SK-N-SH treated with all-trans-retinoic acid at 6 μM for 48 hours (cell line): ENCODE results near the gene CPLX4.

Source experiments
- ATAC-seq: fragments of 200-7000 bp; cut with Tn5 transposase; 3 replicates; pipeline ENCODE4 v1.9.1; 2020; ENCODE audit warnings: mild to moderate bottlenecking, moderate library complexity
- ARNTL ChIP-seq: fragments of 450-650 bp; formaldehyde crosslinking; IDR thresholded peaks from 2 replicates; pipeline ENCODE4 v1.5.0; 2020; ENCODE audit warnings: low read depth, mild to moderate bottlenecking, moderate library complexity, borderline replicate concordance
- BACH2 ChIP-seq: fragments of 250-450 bp; sonication (Bioruptor Pico); IDR thresholded peaks from 2 replicates; pipeline ENCODE4 v1.9.0; 2021; ENCODE audit warnings: mild to moderate bottlenecking, borderline replicate concordance
- CSDC2 ChIP-seq: fragments of 250-450 bp; sonication (Bioruptor Pico); IDR thresholded peaks from 2 replicates; pipeline ENCODE4 v1.5.0; 2020; ENCODE audit warnings: mild to moderate bottlenecking, moderate library complexity
- ESRRG ChIP-seq: fragments of 250-450 bp; sonication (Bioruptor Pico); IDR thresholded peaks from 2 replicates; pipeline ENCODE4 v1.6.1; 2021; ENCODE audit warnings: mild to moderate bottlenecking
- GLIS3 ChIP-seq: fragments of 250-450 bp; sonication (Bioruptor Pico); IDR thresholded peaks from 2 replicates; pipeline ENCODE4 v1.5.0; 2020; ENCODE audit warnings: mild to moderate bottlenecking, moderate library complexity
- ISL1 ChIP-seq: fragments of 250-450 bp; sonication (Bioruptor Pico); IDR thresholded peaks from 2 replicates; pipeline ENCODE4 v2.1.2; 2022; ENCODE audit warnings: mild to moderate bottlenecking, moderate library complexity
- OSR1 ChIP-seq: fragments of 250-450 bp; sonication (Bioruptor Pico); IDR thresholded peaks from 2 replicates; pipeline ENCODE4 v1.8.0; 2022; ENCODE audit warnings: moderate library complexity, mild to moderate bottlenecking, inconsistent platforms
- PPARA ChIP-seq: fragments of 250-450 bp; sonication (Bioruptor Pico); IDR thresholded peaks from 2 replicates; pipeline ENCODE4 v1.5.0; 2020; ENCODE audit warnings: mild to moderate bottlenecking, borderline replicate concordance
- RARB ChIP-seq: fragments of 250-450 bp; sonication (Bioruptor Pico); IDR thresholded peaks from 2 replicates; pipeline ENCODE4 v1.8.0; 2021; ENCODE audit warnings: mild to moderate bottlenecking, moderate library complexity
- SNAI2 ChIP-seq: fragments of 250-450 bp; sonication (Bioruptor Pico); IDR thresholded peaks from 2 replicates; pipeline ENCODE4 v1.5.0; 2020; ENCODE audit warnings: mild to moderate bottlenecking, moderate library complexity
- TCF4 ChIP-seq: fragments of 250-450 bp; sonication (Bioruptor Pico); IDR thresholded peaks from 2 replicates; pipeline ENCODE4 v1.8.0; 2021; ENCODE audit warnings: mild to moderate bottlenecking, moderate library complexity, borderline replicate concordance
- ZC3H10 ChIP-seq: fragments of 250-450 bp; sonication (Bioruptor Pico); IDR thresholded peaks from 2 replicates; pipeline ENCODE4 v1.5.1; 2021; ENCODE audit warnings: mild to moderate bottlenecking, moderate library complexity
- ZFP3 ChIP-seq: fragments of 250-450 bp; sonication (Bioruptor Pico); IDR thresholded peaks from 2 replicates; pipeline ENCODE4 v1.5.0; 2020; ENCODE audit warnings: mild to moderate bottlenecking, moderate library complexity
- ZFP30 ChIP-seq: fragments of 450-650 bp; formaldehyde crosslinking; IDR thresholded peaks from 2 replicates; pipeline ENCODE4 v1.5.0; 2022; ENCODE audit warnings: mild to moderate bottlenecking, moderate library complexity
- ZNF565 ChIP-seq: fragments of 450-650 bp; formaldehyde crosslinking; conservative IDR thresholded peaks from 2 replicates; pipeline ENCODE4 v1.5.0; 2020; ENCODE audit warnings: low read depth, mild to moderate bottlenecking, moderate library complexity
- ZNF70 ChIP-seq: fragments of 450-650 bp; formaldehyde crosslinking; IDR thresholded peaks from 2 replicates; pipeline ENCODE4 v1.5.0; 2020; ENCODE audit warnings: mild to moderate bottlenecking, moderate library complexity
- ZNF8 ChIP-seq: fragments of 450-650 bp; formaldehyde crosslinking; IDR thresholded peaks from 2 replicates; pipeline ENCODE4 v1.5.0; 2020; ENCODE audit warnings: mild to moderate bottlenecking, moderate library complexity
- TF ChIP-seq, protein P1 (sequence below): fragments of 250-450 bp; sonication (Bioruptor Pico); IDR thresholded peaks from 2 replicates; pipeline ENCODE4 v1.8.0; 2020; ENCODE audit warnings: mild to moderate bottlenecking, moderate library complexity, borderline replicate concordance
- TF ChIP-seq, protein P2 (sequence below): fragments of 250-450 bp; sonication (Bioruptor Pico); IDR thresholded peaks from 2 replicates; pipeline ENCODE4 v1.5.1; 2021; ENCODE audit warnings: mild to moderate bottlenecking, moderate library complexity
- TF ChIP-seq, protein P3 (sequence below): fragments of 250-450 bp; sonication (Bioruptor Pico); IDR thresholded peaks from 2 replicates; pipeline ENCODE4 v1.5.1; 2020; ENCODE audit warnings: low read depth, mild to moderate bottlenecking, moderate library complexity
- TF ChIP-seq, protein P4 (sequence below): fragments of 250-450 bp; sonication (Bioruptor Pico); IDR thresholded peaks from 2 replicates; pipeline ENCODE4 v1.8.0; 2021; ENCODE audit warnings: low read depth, mild to moderate bottlenecking, moderate library complexity, borderline replicate concordance
- TF ChIP-seq, protein P5 (sequence below): fragments of 250-450 bp; sonication (Bioruptor Pico); IDR thresholded peaks from 2 replicates; pipeline ENCODE4 v1.5.0; 2020; ENCODE audit warnings: mild to moderate bottlenecking, moderate library complexity

The CPLX4 gene

DNA sequence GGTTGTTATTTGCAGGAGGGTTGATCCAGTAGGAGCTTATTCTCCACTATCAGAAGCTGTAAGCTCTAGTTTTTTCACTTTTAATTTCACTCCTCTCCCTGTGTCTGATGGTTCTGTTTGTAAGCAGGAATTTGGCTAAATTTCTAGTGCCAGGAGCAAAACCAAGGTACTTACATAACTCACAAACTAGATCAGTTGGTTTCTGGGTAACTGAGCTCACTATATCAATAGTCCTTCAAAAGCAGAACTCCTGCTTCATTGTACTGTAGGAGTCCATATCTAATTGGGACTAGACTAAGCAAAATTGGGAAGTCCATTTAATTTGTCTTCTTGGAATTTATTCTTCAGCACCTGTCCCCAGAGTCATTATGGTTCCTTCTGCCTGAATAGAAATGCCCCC lies 25.1 kb downstream of the CPLX4 start:
- TF ChIP-seq ZNF565 (CRISPR knock-in tag) (no peak), ARNTL (CRISPR knock-in tag) (no peak), OSR1 (CRISPR knock-in tag) (no peak), CSDC2 (CRISPR knock-in tag) (no peak), ZFP3 (CRISPR knock-in tag) (no peak), ZNF8 (CRISPR knock-in tag) (no peak), ZNF70 (CRISPR knock-in tag) (no peak), ZC3H10 (no peak), PPARA (no peak), RARB (CRISPR knock-in tag) (no peak), GLIS3 (no peak), BACH2 (no peak)
- TF ChIP-seq, protein P1, sequence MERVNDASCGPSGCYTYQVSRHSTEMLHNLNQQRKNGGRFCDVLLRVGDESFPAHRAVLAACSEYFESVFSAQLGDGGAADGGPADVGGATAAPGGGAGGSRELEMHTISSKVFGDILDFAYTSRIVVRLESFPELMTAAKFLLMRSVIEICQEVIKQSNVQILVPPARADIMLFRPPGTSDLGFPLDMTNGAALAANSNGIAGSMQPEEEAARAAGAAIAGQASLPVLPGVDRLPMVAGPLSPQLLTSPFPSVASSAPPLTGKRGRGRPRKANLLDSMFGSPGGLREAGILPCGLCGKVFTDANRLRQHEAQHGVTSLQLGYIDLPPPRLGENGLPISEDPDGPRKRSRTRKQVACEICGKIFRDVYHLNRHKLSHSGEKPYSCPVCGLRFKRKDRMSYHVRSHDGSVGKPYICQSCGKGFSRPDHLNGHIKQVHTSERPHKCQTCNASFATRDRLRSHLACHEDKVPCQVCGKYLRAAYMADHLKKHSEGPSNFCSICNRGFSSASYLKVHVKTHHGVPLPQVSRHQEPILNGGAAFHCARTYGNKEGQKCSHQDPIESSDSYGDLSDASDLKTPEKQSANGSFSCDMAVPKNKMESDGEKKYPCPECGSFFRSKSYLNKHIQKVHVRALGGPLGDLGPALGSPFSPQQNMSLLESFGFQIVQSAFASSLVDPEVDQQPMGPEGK (CRISPR knock-in tag): no peak
- TF ChIP-seq, protein P2, sequence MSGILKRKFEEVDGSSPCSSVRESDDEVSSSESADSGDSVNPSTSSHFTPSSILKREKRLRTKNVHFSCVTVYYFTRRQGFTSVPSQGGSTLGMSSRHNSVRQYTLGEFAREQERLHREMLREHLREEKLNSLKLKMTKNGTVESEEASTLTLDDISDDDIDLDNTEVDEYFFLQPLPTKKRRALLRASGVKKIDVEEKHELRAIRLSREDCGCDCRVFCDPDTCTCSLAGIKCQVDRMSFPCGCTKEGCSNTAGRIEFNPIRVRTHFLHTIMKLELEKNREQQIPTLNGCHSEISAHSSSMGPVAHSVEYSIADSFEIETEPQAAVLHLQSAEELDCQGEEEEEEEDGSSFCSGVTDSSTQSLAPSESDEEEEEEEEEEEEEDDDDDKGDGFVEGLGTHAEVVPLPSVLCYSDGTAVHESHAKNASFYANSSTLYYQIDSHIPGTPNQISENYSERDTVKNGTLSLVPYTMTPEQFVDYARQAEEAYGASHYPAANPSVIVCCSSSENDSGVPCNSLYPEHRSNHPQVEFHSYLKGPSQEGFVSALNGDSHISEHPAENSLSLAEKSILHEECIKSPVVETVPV (CRISPR knock-in tag): no peak
- TF ChIP-seq, protein P3, sequence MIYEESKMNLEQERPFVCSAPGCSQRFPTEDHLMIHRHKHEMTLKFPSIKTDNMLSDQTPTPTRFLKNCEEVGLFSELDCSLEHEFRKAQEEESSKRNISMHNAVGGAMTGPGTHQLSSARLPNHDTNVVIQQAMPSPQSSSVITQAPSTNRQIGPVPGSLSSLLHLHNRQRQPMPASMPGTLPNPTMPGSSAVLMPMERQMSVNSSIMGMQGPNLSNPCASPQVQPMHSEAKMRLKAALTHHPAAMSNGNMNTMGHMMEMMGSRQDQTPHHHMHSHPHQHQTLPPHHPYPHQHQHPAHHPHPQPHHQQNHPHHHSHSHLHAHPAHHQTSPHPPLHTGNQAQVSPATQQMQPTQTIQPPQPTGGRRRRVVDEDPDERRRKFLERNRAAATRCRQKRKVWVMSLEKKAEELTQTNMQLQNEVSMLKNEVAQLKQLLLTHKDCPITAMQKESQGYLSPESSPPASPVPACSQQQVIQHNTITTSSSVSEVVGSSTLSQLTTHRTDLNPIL (CRISPR knock-in tag): no peak
- ATAC-seq: no peak

DNA sequence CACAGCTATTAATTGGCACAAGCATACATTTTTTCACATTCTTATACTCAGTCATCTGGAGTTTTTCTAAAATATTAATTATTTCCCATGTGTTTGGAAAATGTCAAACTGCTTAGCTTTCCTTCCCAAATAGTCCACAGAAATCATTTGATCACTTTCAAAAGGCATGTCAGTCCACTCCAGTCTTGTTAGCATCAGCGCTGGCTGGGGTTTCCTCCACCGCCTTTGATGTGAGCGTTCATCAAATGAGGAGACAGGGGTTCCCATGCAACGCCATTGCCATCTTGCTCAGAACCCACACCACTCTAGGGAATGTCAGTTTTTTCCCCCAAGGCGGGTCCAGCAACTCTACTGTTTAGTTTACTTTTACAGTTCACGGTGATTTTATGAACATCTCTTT lies 32.1 kb downstream of the CPLX4 start:
- no peak for ATAC-seq
- TF ChIP-seq, protein P4, sequence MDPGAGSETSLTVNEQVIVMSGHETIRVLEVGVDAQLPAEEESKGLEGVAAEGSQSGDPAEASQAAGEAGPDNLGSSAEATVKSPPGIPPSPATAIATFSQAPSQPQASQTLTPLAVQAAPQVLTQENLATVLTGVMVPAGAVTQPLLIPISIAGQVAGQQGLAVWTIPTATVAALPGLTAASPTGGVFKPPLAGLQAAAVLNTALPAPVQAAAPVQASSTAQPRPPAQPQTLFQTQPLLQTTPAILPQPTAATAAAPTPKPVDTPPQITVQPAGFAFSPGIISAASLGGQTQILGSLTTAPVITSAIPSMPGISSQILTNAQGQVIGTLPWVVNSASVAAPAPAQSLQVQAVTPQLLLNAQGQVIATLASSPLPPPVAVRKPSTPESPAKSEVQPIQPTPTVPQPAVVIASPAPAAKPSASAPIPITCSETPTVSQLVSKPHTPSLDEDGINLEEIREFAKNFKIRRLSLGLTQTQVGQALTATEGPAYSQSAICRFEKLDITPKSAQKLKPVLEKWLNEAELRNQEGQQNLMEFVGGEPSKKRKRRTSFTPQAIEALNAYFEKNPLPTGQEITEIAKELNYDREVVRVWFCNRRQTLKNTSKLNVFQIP (CRISPR knock-in tag): no peak
- TF ChIP-seq TCF4 (CRISPR knock-in tag): no peak
- TF ChIP-seq ZNF565 (CRISPR knock-in tag): no peak
- no peak for TF ChIP-seq OSR1 (CRISPR knock-in tag)
- no peak for TF ChIP-seq ZNF70 (CRISPR knock-in tag)
- no peak for TF ChIP-seq BACH2
- TF ChIP-seq, protein P3 (CRISPR knock-in tag): no peak
- TF ChIP-seq SNAI2: no peak
- TF ChIP-seq ZFP30 (CRISPR knock-in tag): no peak
- no peak for TF ChIP-seq ESRRG (CRISPR knock-in tag)
- TF ChIP-seq, protein P5, sequence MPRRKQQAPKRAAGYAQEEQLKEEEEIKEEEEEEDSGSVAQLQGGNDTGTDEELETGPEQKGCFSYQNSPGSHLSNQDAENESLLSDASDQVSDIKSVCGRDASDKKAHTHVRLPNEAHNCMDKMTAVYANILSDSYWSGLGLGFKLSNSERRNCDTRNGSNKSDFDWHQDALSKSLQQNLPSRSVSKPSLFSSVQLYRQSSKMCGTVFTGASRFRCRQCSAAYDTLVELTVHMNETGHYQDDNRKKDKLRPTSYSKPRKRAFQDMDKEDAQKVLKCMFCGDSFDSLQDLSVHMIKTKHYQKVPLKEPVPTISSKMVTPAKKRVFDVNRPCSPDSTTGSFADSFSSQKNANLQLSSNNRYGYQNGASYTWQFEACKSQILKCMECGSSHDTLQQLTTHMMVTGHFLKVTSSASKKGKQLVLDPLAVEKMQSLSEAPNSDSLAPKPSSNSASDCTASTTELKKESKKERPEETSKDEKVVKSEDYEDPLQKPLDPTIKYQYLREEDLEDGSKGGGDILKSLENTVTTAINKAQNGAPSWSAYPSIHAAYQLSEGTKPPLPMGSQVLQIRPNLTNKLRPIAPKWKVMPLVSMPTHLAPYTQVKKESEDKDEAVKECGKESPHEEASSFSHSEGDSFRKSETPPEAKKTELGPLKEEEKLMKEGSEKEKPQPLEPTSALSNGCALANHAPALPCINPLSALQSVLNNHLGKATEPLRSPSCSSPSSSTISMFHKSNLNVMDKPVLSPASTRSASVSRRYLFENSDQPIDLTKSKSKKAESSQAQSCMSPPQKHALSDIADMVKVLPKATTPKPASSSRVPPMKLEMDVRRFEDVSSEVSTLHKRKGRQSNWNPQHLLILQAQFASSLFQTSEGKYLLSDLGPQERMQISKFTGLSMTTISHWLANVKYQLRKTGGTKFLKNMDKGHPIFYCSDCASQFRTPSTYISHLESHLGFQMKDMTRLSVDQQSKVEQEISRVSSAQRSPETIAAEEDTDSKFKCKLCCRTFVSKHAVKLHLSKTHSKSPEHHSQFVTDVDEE (CRISPR knock-in tag): no peak
- no peak for TF ChIP-seq ISL1 (CRISPR knock-in tag)
- TF ChIP-seq ARNTL (CRISPR knock-in tag): no peak
- TF ChIP-seq CSDC2 (CRISPR knock-in tag): no peak
- TF ChIP-seq GLIS3: no peak
- TF ChIP-seq, protein P2 (CRISPR knock-in tag): no peak
- no peak for TF ChIP-seq ZNF8 (CRISPR knock-in tag)
- no peak for TF ChIP-seq ZC3H10
- TF ChIP-seq, protein P1 (CRISPR knock-in tag): no peak
